Endothelial cell of hepatic sinusoid (primary cell): ENCODE data around the gene CBX2.

Source experiments
- in situ Hi-C: cut with HindIII; loops from 2 replicates; pipeline ENCODE4 v1.10.0; 2017; ENCODE audit warnings: low sequenced_read_pairs

The CBX2 gene

DNA sequence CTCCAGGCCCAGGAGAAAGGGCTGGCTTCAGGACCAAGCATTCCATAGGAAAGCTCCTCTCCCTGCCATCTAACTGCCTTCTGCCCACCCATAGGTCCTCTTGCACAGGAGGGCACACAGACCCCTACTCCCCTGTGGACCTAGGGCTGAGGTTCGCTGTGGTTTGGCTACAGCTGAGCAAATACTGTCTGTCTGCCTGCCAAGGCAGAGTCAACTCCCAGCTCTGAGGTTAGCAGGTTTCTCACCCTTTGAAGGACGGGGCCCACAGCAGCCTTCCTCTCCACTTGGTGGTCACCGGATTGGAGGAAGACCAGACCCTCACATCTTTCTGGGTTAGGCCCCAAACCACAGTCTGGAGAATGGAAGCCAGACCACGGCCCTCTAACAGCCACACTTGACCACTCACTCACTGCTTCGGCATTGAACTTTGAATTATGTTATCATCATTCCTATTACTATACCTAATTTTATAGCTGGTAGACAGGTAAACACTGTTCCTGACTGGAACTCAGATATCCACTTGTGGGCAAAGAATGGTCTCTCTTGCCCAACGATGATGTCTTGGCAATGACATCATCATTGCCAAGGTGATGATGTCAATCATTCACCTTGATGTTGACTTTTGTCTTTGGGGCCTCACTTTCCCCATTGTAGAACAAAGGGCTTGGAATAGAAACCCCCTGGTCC is 47.1 kb downstream of the CBX2 start:
- in situ Hi-C loops, result no loop called here

DNA sequence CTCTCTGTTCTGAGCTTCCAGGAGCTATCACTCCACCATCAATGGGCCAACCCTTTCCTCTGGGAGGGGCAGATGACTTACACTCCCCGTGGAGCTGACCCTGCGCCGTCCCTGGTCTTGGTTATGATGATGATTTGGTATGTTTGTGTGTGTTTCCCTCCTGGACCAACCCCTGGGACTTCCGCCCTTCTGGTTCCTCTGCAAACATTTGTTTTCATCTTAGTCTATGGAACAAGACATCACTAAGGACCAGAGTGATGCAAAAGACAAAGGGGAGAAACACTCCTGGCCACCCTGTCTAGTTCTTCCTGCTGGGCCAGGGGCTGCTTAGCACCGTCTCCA is 47.6 kb downstream of the CBX2 start:
- in situ Hi-C loops, result no loop called here

DNA sequence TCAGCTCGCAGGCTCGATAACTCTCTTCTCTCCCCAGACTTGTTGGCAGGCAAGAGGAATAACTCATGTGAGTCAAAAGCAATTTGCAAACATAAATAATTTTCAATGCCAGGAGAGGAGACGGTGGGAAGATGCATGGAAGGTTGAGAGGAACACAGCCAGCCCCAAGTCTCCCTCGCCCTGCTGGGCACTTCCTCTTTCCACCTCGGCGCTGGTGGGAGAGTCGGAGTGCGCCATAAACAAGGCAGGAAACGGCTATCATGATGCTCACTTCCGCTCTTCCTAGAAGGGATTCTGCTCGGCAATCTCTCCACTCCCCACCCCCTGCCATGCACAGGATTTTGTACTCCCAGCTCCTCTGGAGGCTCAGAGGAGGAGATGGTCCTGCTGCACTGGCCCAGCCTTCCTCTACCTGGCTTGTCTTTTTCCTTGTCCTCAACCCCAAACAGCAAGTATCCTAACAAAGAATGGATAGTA is 48.3 kb downstream of the CBX2 start:
- in situ Hi-C loops, result no loop called here

DNA sequence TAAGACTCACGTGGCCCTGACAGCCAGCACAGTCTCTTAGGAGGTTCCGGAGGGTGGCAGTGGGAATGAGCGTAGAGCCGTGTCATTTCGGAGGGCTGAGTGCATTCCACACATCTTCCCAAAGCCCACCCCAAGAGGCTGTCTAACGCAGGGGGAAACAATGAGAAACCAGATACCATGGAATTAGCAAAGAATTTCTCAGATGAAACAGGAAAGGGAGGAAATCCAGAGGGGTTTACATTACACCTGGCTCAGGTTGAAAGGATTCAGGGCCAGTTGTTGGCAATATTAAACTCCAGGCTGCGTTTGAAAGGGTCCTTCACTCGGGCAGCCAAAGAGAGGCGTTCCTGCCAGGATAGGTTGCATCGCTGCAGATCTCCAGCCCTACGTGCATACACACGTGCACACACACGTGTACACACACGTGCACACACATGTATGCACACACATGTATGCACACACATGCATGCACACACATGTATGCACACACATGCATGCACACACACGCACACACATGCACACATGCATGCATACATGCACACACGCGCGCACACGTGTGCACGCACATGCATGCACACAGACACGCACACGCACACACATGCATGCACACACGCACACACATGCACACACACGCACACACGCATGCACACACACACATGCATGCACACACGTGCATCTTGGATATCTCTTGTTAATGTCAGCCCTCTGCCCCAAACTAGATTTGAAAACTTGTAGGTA is 49.1 kb downstream of the CBX2 start:
- in situ Hi-C loops, result no loop called here

DNA sequence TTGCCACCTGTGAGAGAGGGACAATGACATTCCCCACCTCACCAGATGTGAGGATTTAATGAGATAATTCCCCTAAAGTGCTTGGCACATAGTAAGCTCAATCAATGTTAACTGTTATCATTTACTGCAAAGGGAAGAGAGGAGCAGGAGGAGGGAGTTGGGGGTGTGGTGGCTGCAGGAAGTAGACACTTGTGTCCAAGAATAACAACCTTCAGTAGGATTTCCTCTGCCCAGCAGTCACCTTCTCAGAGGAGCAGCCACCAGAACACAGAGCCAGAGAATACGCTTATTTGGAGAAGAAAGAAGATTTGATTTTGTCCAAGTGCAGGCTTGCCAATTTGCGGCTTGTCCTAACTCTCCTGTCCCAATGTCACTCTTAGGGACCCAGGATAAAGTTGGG is 51.1 kb downstream of the CBX2 start:
- in situ Hi-C loops, result no loop called here

DNA sequence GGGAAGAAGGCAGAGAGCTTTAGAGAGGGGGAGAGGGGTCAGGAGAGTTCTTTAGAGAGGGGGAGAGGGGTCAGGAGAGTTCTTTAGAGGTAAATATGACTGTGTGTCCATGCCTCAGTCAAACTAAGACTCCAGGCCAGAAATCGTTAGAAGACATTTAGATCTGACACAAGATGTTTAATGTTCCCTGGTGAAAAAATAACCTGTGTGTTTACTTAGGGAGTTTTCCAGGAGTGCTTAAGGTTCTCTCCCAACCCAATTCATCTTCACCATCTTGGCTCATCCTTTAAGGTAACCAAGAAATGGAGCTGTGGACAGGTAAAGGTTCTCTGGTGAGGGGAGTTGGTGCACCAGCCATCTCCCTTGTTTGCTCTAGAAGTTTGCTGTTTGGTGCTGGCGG is 51.5 kb downstream of the CBX2 start:
- in situ Hi-C loops, result no loop called here

DNA sequence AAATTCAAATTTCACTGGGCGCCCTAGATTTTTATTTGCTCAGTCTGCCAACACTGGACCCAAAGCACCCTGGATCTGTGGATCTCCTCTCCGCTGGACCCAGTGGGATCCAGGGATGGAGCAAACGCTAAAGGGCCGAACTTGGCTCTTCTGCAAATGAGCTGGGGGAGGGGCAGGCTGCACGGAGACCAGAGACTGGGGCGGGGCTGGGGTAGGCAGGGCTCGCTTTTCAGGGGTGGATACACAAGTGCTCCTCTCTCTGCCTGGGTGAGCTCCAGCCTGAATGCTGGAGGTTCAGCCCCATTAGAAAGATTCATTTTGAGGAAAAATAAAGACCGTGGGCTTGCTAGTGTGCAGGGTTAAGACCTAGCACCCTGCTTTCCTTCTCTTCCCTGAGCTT is 52.4 kb downstream of the CBX2 start:
- in situ Hi-C loops, result no loop called here

DNA sequence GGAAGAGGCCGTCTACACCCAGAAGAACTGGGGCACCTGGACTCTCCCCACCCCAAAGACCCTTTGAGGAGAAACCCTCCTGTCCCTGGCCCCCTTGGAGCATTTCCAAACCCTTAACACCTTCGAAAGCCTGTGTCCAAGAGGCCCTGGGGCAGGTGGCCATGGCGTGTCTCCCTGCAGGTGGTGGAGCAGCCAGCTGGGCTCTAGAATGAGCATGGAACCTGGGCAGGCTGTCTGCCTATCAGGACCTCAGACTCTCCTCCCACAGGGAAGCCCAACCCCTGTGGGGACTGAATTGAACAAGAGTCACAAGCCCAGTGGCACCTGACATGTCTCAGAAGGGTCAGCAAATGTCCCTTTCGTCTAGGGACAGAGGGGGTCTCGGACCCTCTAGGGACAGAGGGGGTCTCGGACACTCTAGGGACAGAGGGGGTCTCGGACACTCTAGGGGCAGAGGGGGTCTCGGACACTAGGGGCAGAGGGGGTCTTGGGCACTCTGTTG is 52.9 kb downstream of the CBX2 start:
- in situ Hi-C loops, result no loop called here

DNA sequence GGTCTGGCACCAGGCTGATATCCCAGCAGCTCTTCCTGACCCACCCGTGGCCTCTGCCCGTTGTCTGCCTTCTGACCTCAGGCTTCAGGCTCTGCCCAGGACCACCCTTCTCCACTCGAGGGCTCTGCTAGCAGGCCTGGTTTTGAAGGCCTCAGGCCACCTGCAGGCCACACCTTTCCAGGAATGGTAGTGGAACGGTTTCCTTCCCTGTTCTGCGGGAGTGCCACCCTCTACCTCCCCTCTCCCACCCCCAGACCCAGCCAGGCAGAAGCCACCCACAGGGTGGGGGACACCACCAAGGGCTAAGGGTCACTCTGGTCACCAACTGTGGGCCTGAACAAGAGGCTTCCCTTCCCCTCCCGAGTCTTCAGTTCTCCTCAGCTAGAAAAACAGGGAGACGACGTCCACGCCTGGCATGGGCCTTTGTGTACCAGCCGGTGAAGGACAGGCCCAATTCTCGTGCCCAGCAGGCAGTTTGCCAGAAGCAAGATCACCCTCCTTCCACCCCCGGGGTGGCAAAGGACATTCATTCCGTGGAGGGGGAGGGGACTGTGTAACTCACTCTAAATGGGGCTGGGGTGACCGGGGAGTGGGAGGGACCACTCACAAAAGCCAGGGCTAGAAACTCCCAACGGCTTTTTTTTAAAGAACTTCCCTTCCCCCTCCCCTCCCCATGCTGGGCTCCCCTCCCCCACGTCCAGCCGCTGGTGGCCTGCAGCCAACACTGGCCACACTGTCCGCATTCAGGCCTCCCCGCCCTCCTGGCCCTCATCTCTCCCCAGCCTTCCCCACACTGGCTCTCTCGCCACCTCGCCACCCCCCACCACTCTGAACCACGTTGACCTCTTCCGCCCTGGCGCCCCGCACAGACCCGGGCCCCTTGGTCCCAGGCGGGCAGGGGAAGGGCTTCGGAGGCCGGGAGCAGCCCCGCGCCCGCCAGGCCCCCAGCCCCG is 53.6 kb downstream of the CBX2 start:
- in situ Hi-C loops, result no loop called here

DNA sequence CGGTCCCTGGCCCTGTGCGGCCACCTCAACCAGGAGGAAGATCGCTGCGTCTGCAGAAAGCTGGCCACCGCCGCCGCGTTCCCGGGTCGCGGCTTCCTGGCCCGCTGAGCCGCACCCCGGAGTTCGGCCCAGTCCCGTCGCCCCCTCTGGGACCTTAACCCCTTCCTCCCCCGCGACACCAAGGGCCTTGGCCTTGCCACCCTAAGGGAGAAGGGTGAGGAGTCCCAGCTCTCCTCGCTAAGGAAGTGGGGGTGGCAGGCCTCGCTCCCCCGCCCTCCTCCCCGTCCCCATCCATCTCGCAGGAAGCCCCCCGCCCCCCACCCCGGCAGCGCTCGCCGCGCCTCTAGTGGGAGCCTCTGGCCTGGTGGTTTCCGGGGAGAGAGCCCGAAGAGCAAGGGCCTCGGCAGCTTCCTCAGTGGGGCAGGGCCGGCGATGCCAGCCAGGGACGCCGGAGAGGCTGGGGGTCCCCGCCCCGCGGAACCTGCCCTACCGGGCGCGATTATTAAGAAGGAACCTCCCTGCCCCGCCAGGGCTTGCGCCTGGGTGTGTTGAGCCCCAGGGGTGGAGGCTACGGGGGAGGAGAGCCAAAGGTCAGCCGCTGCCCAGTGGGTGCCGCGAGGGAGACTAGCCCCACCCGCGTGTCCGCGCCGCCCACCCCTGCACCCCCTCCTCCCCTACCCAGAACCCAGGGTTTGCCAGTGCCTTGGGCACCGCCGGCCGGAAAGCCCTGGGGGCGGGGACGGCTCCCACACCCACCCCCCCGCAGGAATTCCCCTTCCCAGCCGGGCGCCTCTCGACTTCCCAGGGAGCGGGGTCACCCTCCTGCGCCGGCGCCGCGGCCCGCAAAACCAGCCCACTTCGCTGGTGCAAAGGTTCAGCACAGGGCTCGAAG is 54.5 kb downstream of the CBX2 start:
- in situ Hi-C loops, result no loop called here

DNA sequence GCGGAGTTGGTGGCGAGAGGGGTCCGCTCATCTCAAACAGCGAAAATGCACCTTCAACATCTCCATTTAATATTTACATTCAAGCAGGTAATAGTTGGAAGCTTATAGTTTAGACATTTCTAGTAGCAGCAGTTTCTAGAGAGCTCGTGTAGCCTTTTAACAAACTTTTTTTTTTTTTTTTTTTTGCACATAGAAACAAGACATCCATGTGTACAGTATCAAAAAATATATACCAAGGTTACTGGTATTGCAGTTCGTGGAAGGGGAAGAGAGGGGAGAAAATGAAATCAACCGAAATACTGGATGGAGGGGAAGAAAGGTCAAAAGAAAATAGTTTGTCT is 55.1 kb downstream of the CBX2 start:
- in situ Hi-C loops, result no loop called here

DNA sequence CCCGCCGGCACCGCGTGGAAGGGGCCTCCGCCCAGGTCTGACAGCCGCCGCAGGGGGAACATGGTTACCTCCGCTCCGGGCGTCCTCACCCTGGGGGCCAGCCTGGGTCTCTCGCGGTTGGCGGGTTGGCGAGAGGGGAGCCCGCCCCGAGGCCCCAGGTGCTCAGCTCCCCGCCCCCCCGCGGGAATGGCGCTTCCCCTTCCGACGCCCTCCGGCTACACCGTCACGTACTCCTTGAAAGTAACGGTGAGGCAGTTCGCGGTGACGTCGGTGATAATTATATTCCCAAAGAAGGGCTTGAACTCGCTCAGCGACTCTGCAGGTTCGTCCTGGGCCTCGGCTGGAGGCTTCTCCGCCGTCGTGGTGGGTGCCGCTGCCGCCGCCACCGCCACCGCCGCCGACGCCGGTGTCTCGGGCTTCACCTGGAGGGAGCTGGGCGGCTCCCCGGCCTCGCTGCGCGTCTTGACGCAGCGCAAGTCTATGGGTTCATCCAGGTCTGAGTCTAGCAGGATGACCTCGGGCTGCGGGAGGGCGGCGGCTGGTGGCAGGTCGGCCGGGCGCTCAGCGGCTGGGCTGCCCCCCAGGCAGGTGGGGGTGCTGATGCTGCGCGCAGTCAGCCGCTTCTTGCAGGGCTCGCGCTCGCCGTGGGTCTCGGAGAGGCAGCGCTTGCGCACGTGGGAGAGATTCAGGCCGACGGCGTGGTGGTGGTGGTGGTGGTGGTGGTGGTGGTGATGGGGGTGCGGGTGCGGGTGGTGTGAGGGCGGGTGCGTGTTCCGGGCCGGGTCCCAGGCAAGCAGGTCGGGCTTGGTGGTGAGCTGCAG is 56.0 kb downstream of the CBX2 start:
- in situ Hi-C loops, result no loop called here

DNA sequence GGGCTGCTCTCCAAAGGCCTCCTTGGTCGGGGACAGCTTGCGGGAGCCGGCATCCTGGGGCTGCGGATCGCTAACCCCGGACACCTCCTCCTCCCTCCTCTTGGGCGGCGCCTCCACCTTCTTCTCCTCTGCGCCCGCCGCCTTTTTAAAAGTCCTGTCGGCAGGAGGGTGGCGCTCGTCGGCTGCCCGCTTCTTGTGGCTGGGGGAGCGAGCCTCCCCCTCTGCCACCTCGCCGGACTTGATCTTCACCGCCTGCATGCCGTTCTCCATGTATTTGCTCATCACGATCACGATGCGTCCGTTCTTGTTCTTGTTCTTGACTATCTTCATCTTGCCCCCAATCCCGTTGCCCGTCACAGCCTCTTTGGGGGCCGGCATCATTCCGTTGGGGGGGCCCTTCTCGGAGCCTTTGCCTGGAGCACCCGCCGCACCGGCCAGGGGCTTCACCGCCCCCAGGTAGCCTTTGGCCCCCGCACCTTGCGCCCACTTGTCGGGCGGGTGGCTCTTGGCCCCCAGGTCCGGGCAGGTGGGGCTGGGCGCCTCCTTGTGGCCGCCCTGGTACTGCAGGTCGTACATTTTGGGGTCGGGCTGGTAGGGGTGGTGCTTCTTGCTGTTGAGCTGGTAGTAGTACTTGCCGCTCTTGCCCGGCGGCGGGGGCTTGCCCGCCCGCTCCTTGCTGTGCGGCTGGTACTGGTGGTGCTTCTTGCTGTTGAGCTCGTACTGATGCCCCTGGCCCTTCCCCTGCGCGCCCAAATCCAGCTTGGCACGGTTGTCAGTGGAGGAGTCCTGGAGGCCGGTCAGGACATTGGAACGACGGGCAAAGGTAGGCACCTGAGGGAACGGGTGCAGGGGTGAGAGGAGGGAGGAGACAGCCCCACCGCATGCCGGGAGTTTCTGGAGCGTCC is 56.9 kb downstream of the CBX2 start:
- in situ Hi-C loops, result loop anchor here (5.0 kb wide), 1 partner anchor 38 kb away; the partner anchor contains the start of gene CBX8

DNA sequence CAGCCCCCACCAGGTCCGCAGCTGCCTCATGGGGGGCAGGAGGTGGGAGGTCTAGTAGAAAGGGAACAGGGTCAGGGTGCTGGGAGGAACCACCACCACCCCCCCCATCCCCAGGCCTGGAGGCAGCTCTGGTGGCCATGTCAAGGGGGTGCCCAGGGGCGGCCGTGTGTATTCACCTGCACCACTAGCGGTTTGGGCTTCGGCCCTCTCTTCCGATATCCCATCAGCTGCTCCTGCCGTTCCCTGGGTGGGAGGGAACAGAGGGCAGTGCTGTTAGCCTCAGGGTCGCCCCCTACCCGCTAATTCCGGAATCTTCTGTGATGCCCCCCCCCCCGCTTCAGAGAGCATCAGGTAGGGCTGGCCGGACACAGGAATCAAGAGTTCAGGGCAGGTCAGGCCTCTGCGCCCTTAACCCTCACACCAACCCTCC is 57.5 kb downstream of the CBX2 start:
- in situ Hi-C loops, result loop anchor here (5.0 kb wide), 1 partner anchor 38 kb away; the partner anchor contains the start of gene CBX8

DNA sequence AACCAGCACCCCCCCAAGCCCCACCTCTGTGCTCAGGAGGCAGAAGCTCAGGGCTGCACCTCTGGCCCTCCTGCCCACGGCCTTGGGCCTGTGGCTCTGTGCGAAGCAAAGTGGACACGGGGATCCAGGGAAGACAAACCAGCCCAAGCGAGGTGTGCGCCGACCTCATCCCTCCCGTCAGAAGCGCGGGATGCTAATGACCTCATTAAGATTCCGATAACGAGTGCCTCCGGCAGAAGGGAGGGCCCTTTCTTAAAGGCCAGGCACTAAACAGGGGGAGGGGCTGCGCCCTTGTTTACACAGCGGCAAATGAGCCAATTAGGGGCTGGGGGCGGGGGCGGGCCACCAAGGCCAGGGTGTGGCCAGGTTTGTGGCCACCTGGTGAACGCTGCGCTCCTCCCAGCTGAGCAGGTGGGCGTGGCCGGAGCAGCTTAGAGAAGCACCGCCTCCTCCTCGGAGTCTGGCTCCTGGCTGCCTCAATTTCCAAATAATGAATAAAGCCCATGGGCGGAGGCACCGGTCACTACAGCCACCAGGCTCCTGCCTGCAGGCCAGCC is 58.1 kb downstream of the CBX2 start:
- in situ Hi-C loops, result loop anchor here (5.0 kb wide), 1 partner anchor 39 kb away; the partner anchor contains the start of gene CBX8

DNA sequence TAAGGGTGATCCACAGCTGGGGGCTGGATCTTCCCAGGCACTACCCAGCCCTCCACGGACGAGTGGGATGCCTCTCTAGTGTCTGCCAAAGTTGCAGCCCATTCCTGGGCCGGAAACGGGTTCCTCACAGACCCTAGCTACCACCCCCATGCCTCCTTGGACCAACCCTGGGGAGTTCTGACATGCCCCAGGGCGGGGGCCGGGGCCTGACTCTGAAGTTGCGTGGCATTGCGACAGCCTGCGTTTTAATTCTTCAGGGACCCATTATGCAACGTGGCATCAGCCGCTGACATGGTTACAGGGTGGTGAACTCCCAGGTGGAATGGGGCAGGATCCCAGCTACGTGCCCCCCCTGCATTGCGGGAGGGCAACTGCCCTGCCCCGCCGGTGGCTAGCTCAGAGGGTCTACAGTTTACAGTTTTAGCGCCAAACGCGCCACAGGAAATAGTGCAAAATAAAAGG is 58.6 kb downstream of the CBX2 start:
- in situ Hi-C loops, result loop anchor here (5.0 kb wide), 1 partner anchor 39 kb away; the partner anchor contains the start of gene CBX8

DNA sequence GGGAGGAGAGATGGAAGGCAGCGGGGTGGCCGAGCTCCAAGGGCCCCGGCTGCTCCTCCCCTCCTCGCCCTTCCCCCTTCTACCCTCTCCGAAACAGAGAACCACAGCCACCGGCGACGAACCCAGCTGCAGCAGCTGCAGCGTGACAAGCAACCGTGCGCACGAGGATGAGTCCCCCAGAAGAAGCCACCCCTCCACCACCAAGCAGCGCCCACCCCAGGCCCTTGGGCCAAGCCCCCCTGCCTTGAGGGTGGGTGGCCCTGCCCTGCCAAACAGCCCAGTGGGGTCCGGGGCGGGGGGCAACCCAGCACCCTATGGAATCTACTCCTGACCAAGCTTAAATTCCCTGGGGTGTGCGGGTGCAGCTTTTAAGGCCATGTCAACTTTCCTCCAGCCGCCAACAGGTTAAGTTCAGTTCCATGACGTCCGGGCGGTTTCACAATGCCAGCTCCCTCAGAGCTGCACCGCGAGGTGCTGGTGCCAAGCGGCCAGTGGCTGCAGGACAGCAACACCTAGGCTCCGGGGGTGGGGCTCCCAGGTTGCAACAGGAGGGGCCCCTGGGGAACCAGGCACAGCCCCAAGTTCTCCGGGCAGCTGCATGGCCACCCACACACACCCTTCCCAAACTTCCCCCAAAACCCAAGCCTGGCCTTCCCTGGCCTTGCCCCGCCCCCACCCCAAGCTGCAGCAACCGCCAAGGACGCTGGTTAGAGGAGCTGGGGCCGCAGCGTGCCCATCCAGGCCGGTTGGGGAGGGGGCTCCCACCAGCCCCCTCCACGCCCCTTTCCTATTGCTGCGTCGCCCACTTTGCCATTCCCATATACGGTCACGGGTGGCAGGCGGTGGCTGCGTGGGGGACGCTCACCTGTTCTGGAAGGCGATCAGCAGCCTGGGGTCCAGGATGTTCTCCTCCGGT is 59.3 kb downstream of the CBX2 start:
- in situ Hi-C loops, result loop anchor here (5.0 kb wide), 1 partner anchor 40 kb away; the partner anchor contains the start of gene CBX8
